GM23248 (cell line): ENCODE results near the gene TBCEL. TPM values are rescaled to one million over a fixed set of nuclear protein-coding genes. Genes with fewer than 3 reads are reported as not detected.
"Not testable (repeated sequence)": the region's sequence is repeated elsewhere in the genome, so short reads cannot be mapped to it uniquely, and the experiment has no call there.

Experiments used
- DNase-seq: peaks from one replicate; pipeline ENCODE4 v3.0.0-alpha.2; 2015
- H2AFZ ChIP-seq: fragments of 200-600 bp; sonication (generic); 2 replicates; pipeline ENCODE4 v1.6.1; 2016; ENCODE audit warnings: antibody characterized with exemption
- H3F3A ChIP-seq: fragments of 200-600 bp; sonication (generic); 2 replicates; pipeline ENCODE4 v1.6.1; 2016; ENCODE audit warnings: mild to moderate bottlenecking, antibody characterized with exemption, mixed run types; ENCODE audit not compliant: insufficient read depth
- H3K27ac ChIP-seq: fragments of 200-600 bp; sonication (generic); 2 replicates; pipeline ENCODE4 v1.5.1; 2016; ENCODE audit warnings: mild to moderate bottlenecking
- H3K27me3 ChIP-seq: fragments of 200-600 bp; sonication (generic); replicated peaks from 2 replicates; pipeline ENCODE4 v1.6.1; 2016; ENCODE audit warnings: mild to moderate bottlenecking; ENCODE audit not compliant: insufficient read depth
- H3K36me3 ChIP-seq: fragments of 200-600 bp; sonication (generic); 2 replicates; pipeline ENCODE4 v1.6.1; 2016; ENCODE audit warnings: low read depth, mild to moderate bottlenecking
- H3K4me1 ChIP-seq: fragments of 200-600 bp; sonication (generic); 2 replicates; pipeline ENCODE4 v1.6.1; 2016; ENCODE audit warnings: mild to moderate bottlenecking; ENCODE audit not compliant: insufficient read depth
- H3K4me2 ChIP-seq: fragments of 200-600 bp; sonication (generic); one replicate; pipeline ENCODE4 v1.6.1; 2016; ENCODE audit warnings: mild to moderate bottlenecking; ENCODE audit not compliant: unreplicated experiment
- H3K4me3 ChIP-seq: fragments of 200-600 bp; sonication (generic); 2 replicates; pipeline ENCODE4 v1.5.1; 2016; ENCODE audit warnings: mild to moderate bottlenecking
- H3K79me2 ChIP-seq: fragments of 200-600 bp; sonication (generic); 2 replicates; pipeline ENCODE4 v1.6.1; 2016; ENCODE audit warnings: mild to moderate bottlenecking; ENCODE audit not compliant: insufficient read depth
- H3K9ac ChIP-seq: fragments of 200-600 bp; sonication (generic); 2 replicates; pipeline ENCODE4 v1.6.1; 2016; ENCODE audit warnings: mild to moderate bottlenecking
- H3K9me2 ChIP-seq: fragments of 200-600 bp; sonication (generic); 2 replicates; pipeline ENCODE4 v1.6.1; 2016; ENCODE audit warnings: mixed run types, mild to moderate bottlenecking, moderate library complexity; ENCODE audit not compliant: insufficient read depth
- H3K9me3 ChIP-seq: fragments of 200-600 bp; sonication (generic); one replicate; pipeline ENCODE4 v1.6.1; 2017; ENCODE audit warnings: low read depth
- H4K20me1 ChIP-seq: fragments of 200-600 bp; sonication (generic); 2 replicates; pipeline ENCODE4 v1.6.0; 2016; ENCODE audit not compliant: insufficient read depth
- EZH2 ChIP-seq: fragments of 200-600 bp; sonication (generic); IDR thresholded peaks from 2 replicates; pipeline ENCODE4 v1.6.1; 2018; ENCODE audit warnings: antibody characterized with exemption, mild to moderate bottlenecking; ENCODE audit not compliant: insufficient read depth, poor library complexity, severe bottlenecking
- EZH2phosphoT487 ChIP-seq: fragments of 200-600 bp; sonication (generic); IDR thresholded peaks from 2 replicates; pipeline ENCODE4 v1.6.1; 2018; ENCODE audit warnings: antibody characterized with exemption, moderate library complexity, mild to moderate bottlenecking, low read depth; ENCODE audit not compliant: insufficient read depth
- WGBS, 2 experiments: methylation state at CpG; one replicate each; pipeline ENCODE4 v1.1.6; 2015 to 2017; ENCODE audit warnings: low lambda C conversion rate in 2 of 2, low coverage in 1 of 2; ENCODE audit errors: missing lambda C conversion rate in 2 of 2; 5-methylcytosine and 5-hydroxymethylcytosine counted together
- in situ Hi-C: fragments of 300-500 bp; cut with MboI; formaldehyde crosslinking; loops from 2 replicates; pipeline ENCODE4 v1.15.0; 2020
- polyA plus RNA-seq: library from polyadenylated mRNA; unstranded; fragments of >200 nt; fragmentation: Nextera tagmentation; extraction: Ambion mirVana; gene quantifications from 2 replicates; pipeline ENCODE4 v1.2.1, GENCODE V29; 2016
- total RNA-seq: library from RNA; depleted of rRNA; stranded (reverse); fragments of >200 nt; shearing (Covaris generic); gene quantifications from 2 replicates; pipeline ENCODE4 v1.2.3, GENCODE V29; 2014

TBCEL gene
- total and polyA plus RNA-seq, 2 experiments from 2014 or later: 13.0 to 27.9 TPM

GRCh38 chr11:121004206-121004840 is 19.6 kb upstream of the TBCEL start:
- no peak overlapping the region for H3K9ac ChIP-seq

GRCh38 chr11:121006922-121007321 is 17.0 kb upstream of the TBCEL start:
- H3K27ac ChIP-seq: no peak overlapping the region
- H3K9ac ChIP-seq: no peak overlapping the region
- H3K4me2 ChIP-seq: no peak overlapping the region
- no peaks in the 10 kb centered on the region for H4K20me1 ChIP-seq
- no peaks in the 10 kb centered on the region for H3K4me1 ChIP-seq
- H2AFZ ChIP-seq: no peak overlapping the region
- no peaks in the 10 kb centered on the region for H3K36me3 ChIP-seq
- no peaks in the 10 kb centered on the region for H3K79me2 ChIP-seq
- peaks cover 17% of the 10 kb centered on the region for H3K27me3 ChIP-seq
- no peaks in the 10 kb centered on the region for H3F3A ChIP-seq
- TF ChIP-seq EZH2phosphoT487 (no peak), EZH2 (no peak)
- no peak overlapping the region for H3K4me3 ChIP-seq
- H3K9me3 ChIP-seq: no peaks in the 10 kb centered on the region
- WGBS, 2 experiments: 26 to 27% methylated on average over 1 of the region's 1 CpG
- H3K9me2 ChIP-seq: no peaks in the 10 kb centered on the region
- no peak for DNase-seq
- in situ Hi-C loops: no loop called here

More at GRCh38 chr11:121004206-121004840, 19.6 kb upstream of the TBCEL start:
- H3K79me2 ChIP-seq: no peaks in the 10 kb centered on the region
- no peak overlapping the region for H3K4me2 ChIP-seq
- no peak overlapping the region for H2AFZ ChIP-seq
- no peaks in the 10 kb centered on the region for H3K4me1 ChIP-seq
- H3K9me3 ChIP-seq: no peaks in the 10 kb centered on the region
- H3K27me3 ChIP-seq: peaks cover 15% of the 10 kb centered on the region
- no peaks in the 10 kb centered on the region for H4K20me1 ChIP-seq
- 29 to 41% methylated on average over 4 of the region's 4 CpGs for WGBS, 2 experiments
- no peak for DNase-seq
- H3K9me2 ChIP-seq: no peaks in the 10 kb centered on the region
- no peak for TF ChIP-seq EZH2
- no peak for TF ChIP-seq EZH2phosphoT487
- no peaks in the 10 kb centered on the region for H3F3A ChIP-seq
- H3K27ac ChIP-seq: no peak overlapping the region
- H3K4me3 ChIP-seq: no peak overlapping the region
- no peaks in the 10 kb centered on the region for H3K36me3 ChIP-seq
- in situ Hi-C loops: no loop called here

GRCh38 chr11:121008551-121008950 is 15.4 kb upstream of the TBCEL start:
- in situ Hi-C loops: no loop called here
- H3K9me3 ChIP-seq: no peaks in the 10 kb centered on the region
- H3K79me2 ChIP-seq: no peaks in the 10 kb centered on the region
- H3K4me3 ChIP-seq: no peak overlapping the region
- DNase-seq: no peak
- no peaks in the 10 kb centered on the region for H3K9me2 ChIP-seq
- H3K4me2 ChIP-seq: no peak overlapping the region
- no peak overlapping the region for H2AFZ ChIP-seq
- no peaks in the 10 kb centered on the region for H3F3A ChIP-seq
- H3K9ac ChIP-seq: no peak overlapping the region
- no peaks in the 10 kb centered on the region for H3K36me3 ChIP-seq
- H3K27ac ChIP-seq: no peak overlapping the region
- TF ChIP-seq EZH2: no peak
- no peak for TF ChIP-seq EZH2phosphoT487
- H4K20me1 ChIP-seq: no peaks in the 10 kb centered on the region
- H3K4me1 ChIP-seq: no peaks in the 10 kb centered on the region
- peaks cover 15% of the 10 kb centered on the region for H3K27me3 ChIP-seq

GRCh38 chr11:121012091-121012490 is 11.8 kb upstream of the TBCEL start:
- Histone ChIP-seq H3K4me2 (no peak overlapping the region), H4K20me1 (no peaks in the 10 kb centered on the region), H3K36me3 (no peaks in the 10 kb centered on the region), H3K79me2 (no peaks in the 10 kb centered on the region), H3K27ac (no peak overlapping the region), H2AFZ (no peak overlapping the region), H3F3A (no peaks in the 10 kb centered on the region), H3K9me3 (no peaks in the 10 kb centered on the region), H3K4me3 (no peak overlapping the region), H3K4me1 (no peaks in the 10 kb centered on the region), H3K9ac (no peak overlapping the region), H3K9me2 (no peaks in the 10 kb centered on the region), H3K27me3 (peaks cover 15% of the 10 kb centered on the region)
- WGBS, 2 experiments: 0% methylated on average over 1 of the region's 1 CpG
- no peak for TF ChIP-seq EZH2
- in situ Hi-C loops: no loop called here
- no peak for DNase-seq

- H3K4me1 ChIP-seq: no peaks in the 10 kb centered on the region
- H3F3A ChIP-seq: no peaks in the 10 kb centered on the region
- 45 to 49% methylated on average over 1 of the region's 1 CpG for WGBS, 2 experiments
- H3K27ac ChIP-seq: no peak overlapping the region
- no peak overlapping the region for H3K4me2 ChIP-seq
- no peaks in the 10 kb centered on the region for H3K36me3 ChIP-seq
- no peak overlapping the region for H3K9ac ChIP-seq
- no peak overlapping the region for H2AFZ ChIP-seq
- no peak for DNase-seq
- H3K9me2 ChIP-seq: no peaks in the 10 kb centered on the region
- H3K27me3 ChIP-seq: no peaks in the 10 kb centered on the region
- no peaks in the 10 kb centered on the region for H4K20me1 ChIP-seq
- H3K79me2 ChIP-seq: no peaks in the 10 kb centered on the region
- no peak overlapping the region for H3K4me3 ChIP-seq
- H3K9me3 ChIP-seq: no peaks in the 10 kb centered on the region
- in situ Hi-C loops: no loop called here
- TF ChIP-seq EZH2 (no peak), EZH2phosphoT487 (no peak)
Observed at GRCh38 chr11:121018746-121019145, 5.2 kb upstream of the TBCEL start.

- DNase-seq, H3K9me2 ChIP-seq, H3K4me3 ChIP-seq, H3K4me2 ChIP-seq, in situ Hi-C loops, H3K27me3 ChIP-seq, H2AFZ ChIP-seq, H3K9me3 ChIP-seq, H4K20me1 ChIP-seq, H3K36me3 ChIP-seq, H3K27ac ChIP-seq, H3F3A ChIP-seq, H3K9ac ChIP-seq: not testable (repeated sequence)
- H3K79me2 ChIP-seq: peaks cover 27% of the 10 kb centered on the region
- H3K4me1 ChIP-seq: peaks cover 12% of the 10 kb centered on the region
- WGBS, 2 experiments: 92 to 97% methylated on average over 11 to 36 of the region's 36 CpGs
Observed at GRCh38 chr11:121021718-121022117, 2.2 kb upstream of the TBCEL start.
